ENCODE measurements around the gene LETM1. TPM values are rescaled to one million over a fixed set of nuclear protein-coding genes. Genes with fewer than 3 reads are reported as not detected.
A peak's percentile ranks its signal among the peaks of the same experiment; 100 is the strongest.

The LETM1 gene
- total RNA-seq, 1 experiment from 2014 or later = 102 TPM

DNA sequence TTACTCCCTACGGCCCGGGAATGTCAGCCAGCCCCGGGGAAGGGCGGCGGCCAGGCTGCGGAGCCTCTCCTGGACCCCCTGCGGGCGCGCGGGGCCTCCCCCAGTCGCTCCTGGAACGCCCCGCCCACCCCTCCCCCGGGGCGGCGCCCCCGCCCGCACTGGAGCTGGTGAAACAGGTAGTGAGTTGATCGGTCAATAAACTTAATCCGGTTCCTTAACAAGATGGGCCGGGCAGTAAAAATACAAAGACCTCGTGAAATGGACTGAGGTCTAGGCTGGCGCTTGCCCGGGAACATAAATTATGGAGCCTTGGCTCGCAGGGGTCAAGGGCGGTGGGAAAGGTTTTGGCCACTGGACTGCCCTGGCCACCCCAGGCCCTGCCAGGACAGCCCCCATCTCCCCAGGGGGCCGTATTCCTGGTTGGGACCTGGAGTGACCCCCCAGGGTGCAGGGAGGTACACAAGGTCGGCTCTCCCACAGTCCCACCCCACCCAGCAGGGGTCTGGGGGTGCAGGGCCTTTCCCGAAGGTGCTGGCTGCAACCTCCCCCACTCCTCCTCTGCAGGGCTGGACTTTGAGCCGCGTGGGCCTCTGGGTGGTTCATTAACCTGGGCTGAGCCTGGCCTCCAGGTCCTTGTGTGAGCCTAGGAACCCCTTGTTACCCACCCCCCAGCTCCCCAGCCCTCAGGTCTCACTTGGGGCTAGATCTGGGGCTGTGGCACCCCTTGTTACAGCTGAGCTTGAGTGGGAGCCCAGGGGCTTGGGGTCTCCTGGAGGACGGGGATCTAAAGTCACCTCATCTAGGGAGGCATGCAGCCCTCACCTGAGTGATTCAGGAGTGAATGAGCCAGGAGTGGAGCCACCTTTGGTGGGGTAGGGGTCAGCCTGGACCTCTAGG, 60.4 kb downstream of the LETM1 start:
- Histone ChIP-seq H3K4me3 (ENCODE audit: low read depth, low read length, poor library complexity, severe bottlenecking) (peak overlapping the region; percentile 55), H3K27ac (ENCODE audit: low read depth, low read length, poor library complexity, severe bottlenecking) (no peak overlapping the region), H3K4me1 (ENCODE audit: insufficient read depth, low read length, poor library complexity, severe bottlenecking) (peaks cover 4% of the 10 kb centered on the region), H3K27me3 (replicated peaks; ENCODE audit: insufficient read depth, low read depth, low read length, poor library complexity) (peaks cover 15% of the 10 kb centered on the region), H3K9me3 (ENCODE audit: low read depth, low read length, poor library complexity, severe bottlenecking) (no peaks in the 10 kb centered on the region), H3K36me3 (ENCODE audit: insufficient read depth, low read length, poor library complexity, severe bottlenecking) (no peaks in the 10 kb centered on the region)
- intact Hi-C loops (cut with micrococcal nuclease; ENCODE audit: unreplicated experiment) = no loop called here
- no peak for TF ChIP-seq CTCF (conservative IDR thresholded peaks at IDR 0.05; ENCODE audit: low read depth, low read length)
- no peak for TF ChIP-seq EZH2 (IDR thresholded peaks at IDR 0.05; ENCODE audit: borderline replicate concordance, low read depth, low read length, poor library complexity, severe bottlenecking)
- BruUV-seq (replicated peaks) = no TSS peak
- ChIA-PET CTCF (no interaction called here), POLR2A (ENCODE audit: low non-redundant PET) (interaction anchor here (0.6 kb wide), 1 partner anchor 168 kb away, joined by 9 read pairs; no protein-coding TSS in a partner anchor)
- DNase-seq (ENCODE audit: low spot score) = peak; percentile 45

DNA sequence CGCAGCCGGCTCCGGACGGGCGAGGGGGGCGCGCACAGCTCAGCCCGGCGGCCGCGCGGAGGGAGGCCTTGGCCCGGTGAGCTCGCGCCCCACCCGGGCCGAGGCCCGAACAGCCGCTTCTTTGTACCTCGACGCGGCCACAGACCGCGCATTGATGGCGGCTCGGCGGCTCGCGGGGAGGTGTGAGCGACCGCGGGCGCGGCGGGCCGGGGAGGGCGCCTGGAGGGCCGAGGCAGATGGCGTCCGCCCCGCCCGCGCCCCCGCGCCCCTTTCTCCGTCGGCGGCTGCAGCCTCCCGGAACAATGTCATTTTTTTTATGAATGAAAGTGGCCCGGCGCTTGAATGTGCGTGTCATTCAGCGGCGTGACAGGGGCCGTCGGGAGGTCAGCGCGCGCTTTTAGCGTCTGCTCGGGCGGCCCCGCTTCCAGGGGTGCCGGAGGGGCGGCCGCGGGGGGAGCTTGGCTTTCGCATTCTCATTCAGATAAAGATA, 61.1 kb downstream of the LETM1 start:
- intact Hi-C loops (cut with micrococcal nuclease; ENCODE audit: unreplicated experiment) = no loop called here
- no peak for TF ChIP-seq CTCF (conservative IDR thresholded peaks at IDR 0.05; ENCODE audit: low read depth, low read length)
- TF ChIP-seq EZH2 (IDR thresholded peaks at IDR 0.05; ENCODE audit: borderline replicate concordance, low read depth, low read length, poor library complexity, severe bottlenecking) = peak; percentile 29
- H3K4me3 ChIP-seq (ENCODE audit: low read depth, low read length, poor library complexity, severe bottlenecking) = peak overlapping the region; percentile 55
- no peak overlapping the region for H3K27ac ChIP-seq (ENCODE audit: low read depth, low read length, poor library complexity, severe bottlenecking)
- BruUV-seq (replicated peaks) = no TSS peak
- ChIA-PET POLR2A (ENCODE audit: low non-redundant PET) (no interaction called here), CTCF (no interaction called here)
- H3K4me1 ChIP-seq (ENCODE audit: insufficient read depth, low read length, poor library complexity, severe bottlenecking) = peaks cover 4% of the 10 kb centered on the region
- DNase-seq (ENCODE audit: low spot score) = no peak
- H3K9me3 ChIP-seq (ENCODE audit: low read depth, low read length, poor library complexity, severe bottlenecking) = no peaks in the 10 kb centered on the region
- peaks cover 15% of the 10 kb centered on the region for H3K27me3 ChIP-seq (replicated peaks; ENCODE audit: insufficient read depth, low read depth, low read length, poor library complexity)
- H3K36me3 ChIP-seq (ENCODE audit: insufficient read depth, low read length, poor library complexity, severe bottlenecking) = no peaks in the 10 kb centered on the region

- no peaks in the 10 kb centered on the region for H3K36me3 ChIP-seq (ENCODE audit: insufficient read depth, low read length, poor library complexity, severe bottlenecking)
- ChIA-PET CTCF (no interaction called here), POLR2A (ENCODE audit: low non-redundant PET) (no interaction called here)
- H3K4me3 ChIP-seq (ENCODE audit: low read depth, low read length, poor library complexity, severe bottlenecking) = peak overlapping the region; percentile 55
- no peaks in the 10 kb centered on the region for H3K9me3 ChIP-seq (ENCODE audit: low read depth, low read length, poor library complexity, severe bottlenecking)
- H3K4me1 ChIP-seq (ENCODE audit: insufficient read depth, low read length, poor library complexity, severe bottlenecking) = peaks cover 4% of the 10 kb centered on the region
- no peak overlapping the region for H3K27ac ChIP-seq (ENCODE audit: low read depth, low read length, poor library complexity, severe bottlenecking)
- peaks cover 15% of the 10 kb centered on the region for H3K27me3 ChIP-seq (replicated peaks; ENCODE audit: insufficient read depth, low read depth, low read length, poor library complexity)
- DNase-seq (ENCODE audit: low spot score) = no peak
- TF ChIP-seq CTCF (conservative IDR thresholded peaks at IDR 0.05; ENCODE audit: low read depth, low read length) (no peak), EZH2 (IDR thresholded peaks at IDR 0.05; ENCODE audit: borderline replicate concordance, low read depth, low read length, poor library complexity, severe bottlenecking) (no peak)
- intact Hi-C loops (cut with micrococcal nuclease; ENCODE audit: unreplicated experiment) = no loop called here
- BruUV-seq (replicated peaks) = no TSS peak
Measured at GRCh38 chr4:1793940-1794808, 61.8 kb downstream of the LETM1 start.

All from A673 (cell line).